Endometrial microvascular endothelial cells (primary cell): Measurements from ENCODE around the gene C9orf85. TPM values are rescaled to one million over a fixed set of nuclear protein-coding genes. Genes with fewer than 3 reads are reported as not detected.
"Not testable (repeated sequence)": the region's sequence is repeated elsewhere in the genome, so short reads cannot be mapped to it uniquely, and the experiment has no call there.

Experiments
- in situ Hi-C: cut with HindIII; loops from 2 replicates; pipeline ENCODE4 v1.10.0; 2017; ENCODE audit warnings: low sequenced_read_pairs, low pct_unique_long_range_greater_than_20kb; ENCODE audit errors: inconsistent ontology term
- total RNA-seq: library from RNA; depleted of rRNA; stranded (reverse); fragments of >200 nt; gene quantifications from one replicate; pipeline ENCODE4 v1.2.3, GENCODE V29; 2015; ENCODE audit errors: inconsistent ontology term

The C9orf85 gene
- total RNA-seq, 1 donor from 2014 or later: 14.4 TPM

DNA sequence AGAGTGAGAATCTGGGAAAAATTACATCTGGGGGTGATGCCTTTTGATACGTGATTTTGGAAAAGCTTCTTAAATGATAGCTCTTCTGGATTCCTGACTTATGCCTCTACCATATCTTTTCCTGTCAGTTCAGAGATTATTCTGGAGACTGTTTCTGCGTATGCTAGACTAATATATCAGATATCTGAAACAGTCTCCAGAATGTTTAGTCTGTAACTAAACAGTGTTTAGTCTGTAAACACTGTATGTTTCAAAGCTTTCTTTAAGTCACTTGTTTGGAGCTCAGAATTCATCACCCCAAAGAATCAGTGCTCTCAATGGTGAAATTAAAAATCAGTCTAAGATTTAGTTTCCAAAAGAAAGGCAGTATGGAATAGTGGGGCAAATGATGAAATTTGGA, 19.7 kb downstream of the C9orf85 start:
- in situ Hi-C loops: no loop called here

DNA sequence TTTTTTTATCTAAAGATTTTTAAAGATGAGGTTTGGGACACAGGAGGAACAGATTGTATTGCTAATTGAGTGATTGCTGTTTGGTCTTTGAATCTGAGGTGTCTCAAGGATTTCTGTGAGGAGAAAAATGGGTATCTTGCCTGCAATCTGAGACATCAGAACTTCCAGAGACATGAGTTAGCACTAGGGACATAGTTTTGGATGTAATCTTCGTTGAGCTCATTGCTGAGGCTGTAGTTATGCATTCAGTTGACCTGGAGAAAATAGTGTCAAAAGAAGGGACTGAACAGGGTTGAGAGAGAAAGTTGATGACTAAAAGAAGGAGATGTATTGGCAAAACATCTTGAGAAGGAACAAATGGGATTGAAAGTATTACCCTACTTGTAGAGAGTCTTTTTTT, 24.6 kb downstream of the C9orf85 start:
- in situ Hi-C loops: no loop called here

DNA sequence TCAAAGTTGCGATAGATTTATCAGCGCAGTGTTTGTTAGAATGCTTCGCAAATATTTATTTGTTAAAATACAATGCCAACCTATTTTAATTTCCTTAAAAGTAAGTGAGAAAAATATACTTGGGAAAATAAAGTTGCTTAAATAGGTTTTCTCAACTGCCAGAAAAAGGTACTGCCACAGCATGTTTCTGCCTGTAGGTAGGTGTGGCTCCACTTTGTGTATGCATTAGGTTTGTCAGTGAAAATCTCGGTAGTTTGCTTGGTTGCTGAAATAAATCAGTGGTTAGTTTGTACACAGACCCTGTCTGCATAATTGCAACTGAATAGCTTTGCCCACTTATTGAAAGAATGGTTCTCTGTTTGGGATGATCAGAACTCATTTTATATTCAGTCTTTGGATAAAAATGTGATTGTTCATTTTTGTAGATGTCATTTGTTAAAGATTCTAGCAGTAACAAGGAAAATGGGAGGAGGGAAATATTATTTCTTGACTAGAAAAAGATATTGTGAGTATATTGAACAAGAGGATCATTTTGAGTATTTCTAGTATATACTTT, 25.7 kb downstream of the C9orf85 start:
- in situ Hi-C loops: no loop called here

DNA sequence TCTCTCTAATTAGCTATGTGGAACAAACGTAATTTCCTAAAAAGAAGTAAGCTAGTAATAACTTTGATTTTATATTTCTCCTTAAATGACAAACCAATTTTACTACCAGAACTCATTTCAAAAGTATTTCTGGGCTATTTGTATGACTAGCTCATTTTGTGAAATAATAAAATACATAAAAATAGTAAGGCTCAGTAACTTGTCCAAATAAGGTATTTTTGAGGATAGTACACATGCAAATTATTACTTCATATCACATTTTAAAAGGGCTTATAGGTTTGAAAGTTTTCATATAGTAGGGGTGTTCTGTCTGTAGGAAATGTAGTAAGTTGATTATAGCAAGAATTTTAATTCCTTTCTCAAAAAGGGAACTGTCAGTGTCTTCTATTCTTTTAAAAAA, 26.5 kb downstream of the C9orf85 start:
- in situ Hi-C loops: no loop called here

DNA sequence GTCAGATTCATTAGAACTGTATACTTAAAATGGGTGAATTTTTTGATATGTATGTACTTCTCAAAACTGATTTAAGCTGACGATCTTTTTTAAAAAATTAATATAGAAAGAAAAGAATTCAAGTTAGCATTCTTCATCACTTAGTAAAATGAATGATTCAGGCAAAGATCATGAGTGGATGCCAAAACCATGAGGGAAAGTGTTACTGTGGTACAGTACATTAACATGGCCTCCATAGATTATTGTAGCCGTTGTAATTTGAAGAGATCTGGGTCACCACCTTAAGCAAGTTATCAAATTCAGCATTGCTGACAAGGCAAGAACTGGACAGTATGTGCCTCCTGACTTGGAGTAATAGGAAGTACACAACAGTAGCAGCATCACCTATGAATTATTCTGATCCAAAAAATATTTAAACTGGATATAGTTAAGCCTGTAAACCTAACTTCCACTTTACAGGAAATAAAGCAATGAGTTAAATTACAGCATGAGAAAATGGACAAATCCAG, 29.7 kb downstream of the C9orf85 start:
- in situ Hi-C loops: no loop called here

DNA sequence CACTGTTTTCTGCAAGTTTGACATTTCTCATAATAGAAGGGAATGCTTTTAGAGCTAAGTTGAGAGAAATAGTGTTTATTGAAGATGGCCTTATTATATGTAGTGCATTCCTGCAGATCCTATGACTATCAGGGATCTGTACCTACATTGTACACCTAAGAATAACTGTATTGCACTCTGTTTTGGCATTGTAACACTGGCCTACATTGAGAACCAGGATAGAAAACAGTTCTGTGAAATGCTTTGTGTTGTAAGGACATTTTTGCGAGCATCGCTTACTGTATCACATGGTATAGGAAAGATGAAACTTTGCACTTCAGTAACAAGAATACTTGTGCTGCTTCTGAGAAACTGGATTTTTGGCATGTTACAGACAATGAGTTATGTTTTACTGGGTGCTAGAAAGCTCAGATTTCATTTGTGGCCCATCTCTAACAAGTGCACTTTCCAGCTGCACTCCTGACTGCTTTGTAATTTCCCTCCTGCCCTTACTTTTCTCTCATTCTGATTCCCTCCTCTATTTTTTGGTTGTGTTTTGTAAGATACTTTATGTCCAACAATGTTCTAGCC, 30.6 kb downstream of the C9orf85 start:
- in situ Hi-C loops: no loop called here

DNA sequence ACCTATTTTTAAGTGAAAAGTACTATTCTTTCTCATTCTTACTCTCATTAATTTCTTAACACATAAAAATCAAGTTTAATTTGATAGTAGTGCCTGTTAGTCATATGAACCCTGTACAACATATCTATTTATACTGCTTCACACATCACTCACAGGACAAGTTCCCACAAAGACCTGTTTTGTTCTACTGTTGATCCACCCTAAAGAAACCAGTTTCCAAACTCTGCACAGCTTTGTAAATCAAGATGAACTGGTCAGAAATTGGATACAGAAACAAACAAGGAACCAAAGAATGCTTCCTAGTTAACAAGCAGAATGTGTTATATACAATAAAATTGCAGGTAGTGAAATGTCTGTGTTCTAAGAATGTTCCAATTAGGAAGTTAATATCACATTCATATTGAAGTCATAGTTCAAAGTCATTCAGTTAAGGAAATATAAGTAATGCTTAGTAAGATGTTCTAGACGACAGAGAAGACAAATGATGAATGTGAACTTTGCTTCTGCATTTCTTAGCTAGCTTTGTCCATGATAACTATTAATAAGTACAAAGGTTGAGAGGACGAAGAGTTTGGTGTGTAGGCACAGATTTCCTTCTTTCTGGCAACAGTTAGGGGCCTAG, 33.4 kb downstream of the C9orf85 start:
- in situ Hi-C loops: no loop called here

DNA sequence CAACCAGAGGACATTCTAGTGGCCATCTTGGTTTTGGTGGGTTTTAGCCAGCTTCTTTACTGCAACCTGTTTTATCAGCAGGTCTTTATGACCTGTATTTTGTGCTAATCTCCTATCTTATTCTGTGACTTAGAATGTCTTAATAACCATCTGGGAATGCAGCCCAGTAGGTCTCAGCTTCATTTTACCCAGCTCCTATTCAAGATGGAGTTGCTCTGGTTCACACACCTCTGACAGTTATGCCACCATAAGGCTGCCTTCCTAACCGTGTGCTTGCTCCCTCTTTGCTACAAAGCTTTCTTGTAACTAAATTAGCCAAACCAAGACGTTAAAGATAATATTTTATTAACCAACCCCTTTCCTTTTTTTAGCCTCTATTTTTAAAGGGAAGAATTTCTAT, 43.2 kb downstream of the C9orf85 start:
- in situ Hi-C loops: not testable (repeated sequence)

DNA sequence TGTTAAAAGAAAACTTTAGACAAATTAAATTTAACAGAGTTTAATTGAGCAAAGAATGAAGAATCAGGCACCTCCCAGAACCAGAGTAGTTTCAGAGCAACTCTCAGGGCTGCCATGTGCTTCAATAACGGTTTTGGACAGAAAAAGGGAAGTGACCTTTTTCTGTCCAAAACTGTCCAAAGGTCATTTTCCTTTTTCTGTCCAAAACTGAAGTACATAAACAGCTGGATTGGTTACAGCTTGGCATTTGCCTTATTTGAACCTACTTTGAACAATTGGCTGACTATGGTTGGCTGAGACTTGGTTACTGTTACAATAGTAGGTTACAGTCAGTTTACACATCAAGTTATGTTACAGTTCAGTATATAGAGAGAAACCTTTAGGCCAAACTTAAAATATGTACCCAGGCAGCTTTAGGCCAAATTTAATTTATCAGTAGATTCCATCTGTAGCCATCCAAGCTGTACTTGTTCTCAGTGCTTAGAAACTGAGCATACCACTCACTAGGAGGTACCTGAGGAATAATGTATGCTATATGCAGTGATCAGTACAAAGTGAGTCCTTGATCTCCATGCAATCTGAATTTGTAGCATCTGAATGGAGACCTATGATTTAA, 44.0 kb downstream of the C9orf85 start:
- in situ Hi-C loops: no loop called here

DNA sequence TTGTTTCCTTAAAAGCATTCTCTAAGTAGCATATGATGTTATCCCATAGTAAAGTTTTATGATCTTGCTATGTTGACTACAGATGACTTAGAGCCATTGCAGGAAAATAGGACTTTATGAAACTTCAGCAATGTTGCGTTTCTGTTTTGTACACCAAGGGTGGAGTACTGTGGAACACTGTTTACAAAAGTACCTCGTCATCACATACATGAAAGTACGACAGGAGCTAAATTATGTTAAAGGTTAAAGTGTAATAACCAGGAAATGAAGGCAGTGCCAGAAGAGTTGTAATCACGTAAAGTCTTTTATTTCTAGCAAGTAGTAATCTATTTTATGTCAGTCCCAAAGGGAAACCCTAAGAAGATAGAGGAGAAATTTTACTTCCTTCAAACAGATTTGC, 50.9 kb downstream of the C9orf85 start:
- in situ Hi-C loops: no loop called here

DNA sequence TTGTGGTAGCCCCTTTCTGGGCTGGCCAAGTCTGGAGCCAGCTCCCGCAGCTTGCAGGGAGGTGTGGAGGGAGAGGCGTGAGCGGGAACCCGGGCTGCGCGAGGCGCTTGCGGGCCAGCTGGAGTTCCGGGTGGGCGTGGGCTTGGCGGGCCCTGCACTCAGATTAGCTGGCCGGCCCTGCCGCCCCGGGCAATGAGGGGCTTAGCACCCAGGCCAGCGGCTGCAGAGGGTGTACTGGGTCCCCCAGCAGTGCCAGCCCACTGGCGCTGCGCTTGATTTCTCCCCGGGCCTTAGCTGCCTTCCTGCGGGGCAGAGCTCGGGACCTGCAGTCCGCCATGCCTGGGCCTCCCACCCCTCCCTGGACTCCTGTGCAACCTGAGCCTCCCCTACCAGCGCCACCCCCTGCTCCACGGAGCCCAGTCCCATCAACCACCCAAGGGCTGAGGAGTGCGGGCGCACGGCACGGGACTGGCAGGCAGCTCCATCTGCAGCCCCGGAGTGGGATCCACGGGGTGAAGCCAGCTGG, 52.1 kb downstream of the C9orf85 start:
- in situ Hi-C loops: not testable (repeated sequence)

DNA sequence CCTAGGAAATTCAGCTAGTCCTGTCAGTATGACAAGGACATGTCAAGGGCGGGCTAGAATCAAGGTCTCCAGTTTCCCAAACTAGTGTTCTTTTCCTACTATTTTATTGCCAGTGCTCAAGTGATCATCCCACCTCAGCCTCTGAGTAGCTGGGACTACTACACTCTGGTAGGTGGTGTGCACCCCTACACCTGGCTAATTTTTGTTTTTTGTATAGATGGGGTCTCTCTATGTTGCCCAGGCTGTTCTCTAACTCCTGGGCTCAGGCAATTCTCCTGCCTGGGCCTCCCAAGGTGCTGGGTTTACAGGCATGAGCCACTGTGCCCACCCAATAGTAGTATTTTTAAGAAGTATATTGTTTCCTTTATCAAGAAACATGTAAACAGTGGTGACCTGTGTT, 54.0 kb downstream of the C9orf85 start:
- in situ Hi-C loops: no loop called here

DNA sequence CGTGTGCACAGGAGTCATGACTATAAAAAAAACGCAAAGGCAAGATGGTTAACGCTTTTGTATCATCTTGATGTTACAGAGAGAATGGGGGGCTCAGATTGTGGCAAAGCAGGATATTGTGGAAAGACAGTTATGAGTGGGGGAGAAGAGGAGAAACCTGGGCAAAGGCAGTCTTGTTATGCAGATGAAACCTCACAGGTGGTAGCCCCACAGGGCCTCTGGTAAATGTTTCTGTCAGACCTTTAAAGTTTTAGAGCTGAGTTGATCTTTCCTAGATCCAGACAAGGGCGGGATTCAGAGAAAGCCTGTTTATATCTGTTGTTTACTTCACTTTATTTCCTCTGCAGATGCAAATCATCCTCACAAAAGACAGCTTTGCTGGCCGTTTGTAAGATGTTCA, 55.2 kb downstream of the C9orf85 start:
- in situ Hi-C loops: no loop called here

DNA sequence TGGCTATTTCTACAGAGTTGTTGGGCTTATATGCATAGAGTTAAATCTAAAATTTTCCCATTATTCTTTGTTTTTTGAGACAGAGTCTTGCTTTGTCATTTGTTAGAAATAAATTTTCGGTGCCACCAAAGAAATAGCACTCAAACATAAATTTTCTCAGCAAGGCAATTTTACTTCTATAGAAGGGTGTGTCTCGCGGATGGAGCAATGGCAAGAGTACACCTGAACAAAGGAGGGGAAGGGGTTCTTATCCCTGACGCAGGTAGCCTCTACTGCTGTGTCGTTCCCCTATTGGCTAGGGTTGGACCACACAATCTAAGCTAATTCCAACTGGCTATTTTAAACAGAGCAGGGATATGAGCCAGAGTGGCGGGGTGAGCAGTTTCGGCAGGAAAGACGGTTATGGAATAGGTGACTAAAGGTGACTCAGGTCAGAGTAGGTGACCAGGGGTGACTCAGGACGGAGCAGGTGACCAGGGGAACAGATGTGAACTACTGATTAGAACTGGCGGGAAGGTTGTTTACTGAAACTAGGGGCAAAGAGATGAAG, 57.2 kb downstream of the C9orf85 start:
- in situ Hi-C loops: no loop called here

DNA sequence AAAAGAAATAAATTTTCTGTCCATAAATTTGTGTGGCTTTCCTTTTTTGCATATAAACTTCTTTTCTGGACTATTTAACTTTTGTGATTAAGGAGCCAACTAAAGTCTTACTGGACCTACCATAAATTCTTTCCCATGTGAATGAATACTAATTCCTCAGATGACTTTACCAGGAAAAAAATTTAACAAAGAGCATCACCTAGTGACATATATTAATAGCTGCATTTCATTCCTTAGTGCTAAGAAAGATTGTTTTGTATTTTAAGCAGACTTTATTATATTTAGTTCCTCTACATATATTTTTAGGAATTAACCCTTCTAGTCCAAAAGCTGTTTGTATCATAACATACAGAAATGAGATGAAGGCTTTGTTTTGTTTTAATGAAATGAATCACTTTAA, 64.4 kb downstream of the C9orf85 start:
- in situ Hi-C loops: no loop called here

DNA sequence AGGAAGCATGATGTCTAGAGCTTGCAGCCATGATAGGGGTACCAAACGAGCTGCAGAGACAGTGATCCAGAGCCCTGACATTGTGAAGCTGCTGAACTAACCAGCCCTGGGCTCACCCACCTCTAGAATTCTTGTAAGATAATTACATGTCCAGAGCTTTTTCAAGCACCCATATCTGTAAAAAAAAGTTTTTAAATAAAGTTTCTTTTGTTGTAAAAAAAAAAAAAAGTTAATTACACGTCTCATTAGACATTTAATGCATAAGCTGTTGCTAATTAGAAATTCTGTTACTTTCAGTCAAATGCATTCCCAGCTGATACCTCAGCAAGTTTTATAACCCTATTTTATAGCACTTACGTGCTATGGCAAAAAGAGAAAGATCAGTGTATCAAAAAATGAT, 65.6 kb downstream of the C9orf85 start:
- in situ Hi-C loops: no loop called here

DNA sequence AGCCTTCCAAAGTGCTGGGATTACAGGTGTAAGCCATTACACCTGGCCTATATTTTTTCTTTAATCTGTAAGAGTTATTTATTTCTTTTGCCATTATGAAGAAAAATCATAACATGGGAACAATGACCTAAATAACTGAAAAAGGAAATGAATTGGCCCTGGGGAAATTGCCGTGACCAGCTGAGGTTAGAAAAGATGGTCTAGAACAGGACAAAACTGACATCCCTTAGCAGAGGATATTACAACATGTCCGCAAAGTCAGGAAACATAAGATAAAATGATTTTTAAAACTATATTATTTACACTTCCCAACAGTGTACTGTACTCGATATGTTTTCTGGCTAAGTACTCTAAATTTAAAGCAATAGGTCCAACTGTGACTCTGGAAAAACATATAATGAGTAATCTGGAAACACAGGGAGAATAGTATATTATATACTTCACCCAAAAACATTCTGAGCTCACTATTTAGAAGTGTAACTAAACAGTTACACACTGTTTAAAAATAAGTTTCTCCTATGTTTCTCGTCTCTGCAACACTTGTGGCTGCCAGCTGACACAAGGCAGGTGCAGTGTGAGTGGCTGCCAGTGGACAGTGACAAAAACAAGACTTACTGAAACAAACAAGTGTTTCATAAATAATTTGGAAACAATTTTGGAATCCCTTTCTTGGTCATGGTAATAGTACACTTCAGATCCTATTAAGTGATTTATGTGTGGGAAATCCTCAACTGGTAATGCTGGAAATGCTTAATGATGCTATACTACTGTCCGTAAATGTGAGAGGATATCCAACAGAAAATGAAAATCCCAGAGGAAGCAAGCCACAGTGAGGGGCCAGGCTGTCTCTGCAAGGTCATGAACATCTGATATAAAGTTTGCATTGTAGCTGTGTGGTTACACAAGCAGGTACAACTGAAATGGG, 69.1 kb downstream of the C9orf85 start:
- in situ Hi-C loops: no loop called here

DNA sequence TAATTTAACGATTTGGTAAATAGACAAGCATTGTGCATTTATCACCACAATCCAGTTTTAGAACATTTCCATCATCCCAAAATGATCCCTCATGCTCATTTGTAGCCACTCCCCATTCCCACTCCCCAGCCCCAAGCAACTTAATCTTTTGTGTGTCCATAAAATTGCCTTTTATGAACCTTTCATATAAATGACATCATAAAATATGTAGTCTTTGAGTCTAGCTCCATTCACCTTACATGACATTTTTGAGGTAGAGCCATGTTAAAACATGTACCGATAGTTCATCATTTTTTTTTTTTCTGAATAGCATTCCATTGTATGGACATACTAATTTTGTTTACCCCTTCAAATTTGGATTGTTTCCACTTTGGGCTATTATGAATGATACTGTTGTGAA, 70.5 kb downstream of the C9orf85 start:
- in situ Hi-C loops: no loop called here

DNA sequence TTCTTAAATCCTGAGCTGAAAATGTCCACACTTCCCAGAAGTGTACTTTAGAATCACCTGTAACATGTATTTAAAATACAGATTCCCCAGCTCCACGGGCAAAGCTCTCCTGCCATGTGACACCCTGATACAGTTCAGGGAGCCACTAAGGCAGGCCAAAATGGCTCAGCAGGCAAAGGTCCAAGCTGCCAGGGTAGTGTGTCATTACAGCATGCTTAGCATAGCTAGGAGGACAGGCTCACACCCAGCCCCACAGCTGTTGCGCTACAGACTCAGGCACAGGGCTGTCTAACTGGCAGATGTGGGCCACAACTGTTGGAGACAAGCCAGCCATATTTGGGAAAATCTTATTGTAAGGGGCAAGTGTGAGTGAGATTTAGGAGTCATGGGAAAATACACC, 73.0 kb downstream of the C9orf85 start:
- in situ Hi-C loops: no loop called here
